Skeletal muscle tissue (tissue), 4 donors: Measurements from ENCODE around the gene SEMA4B. TPM values are rescaled to one million over a fixed set of nuclear protein-coding genes. Genes with fewer than 3 reads are reported as not detected.

Experiments
- H3K27ac ChIP-seq: one replicate; pipeline ENCODE4 v1.7.0; 2013; ENCODE audit warnings: mild to moderate bottlenecking, low read depth, low read length, inconsistent platforms
- H3K27me3 ChIP-seq, 3 donors: one replicate each; pipeline ENCODE4 v1.7.0; 2013; ENCODE audit warnings: low read length in 3 of 3; ENCODE audit not compliant: control insufficient read depth in 3 of 3, insufficient read depth in 3 of 3
- H3K36me3 ChIP-seq, 3 donors: one replicate each; pipeline ENCODE4 v1.7.0; 2013; ENCODE audit warnings: low read length in 3 of 3; ENCODE audit not compliant: control insufficient read depth in 3 of 3, insufficient read depth in 3 of 3
- H3K4me1 ChIP-seq, 3 donors: one replicate each; pipeline ENCODE4 v1.7.0; 2013; ENCODE audit warnings: low read length in 3 of 3, mild to moderate bottlenecking in 3 of 3; ENCODE audit not compliant: control insufficient read depth in 3 of 3, insufficient read depth in 3 of 3
- H3K4me3 ChIP-seq, 3 donors: one replicate each; pipeline ENCODE4 v1.7.0; 2013; ENCODE audit warnings: low read length in 3 of 3
- H3K9ac ChIP-seq, 3 donors: one replicate each; pipeline ENCODE4 v1.7.0; 2013; ENCODE audit warnings: low read length in 3 of 3, mild to moderate bottlenecking in 3 of 3, moderate library complexity in 2 of 3, low read depth in 1 of 3
- H3K9me3 ChIP-seq, 3 donors: one replicate each; pipeline ENCODE4 v1.7.0; 2013; ENCODE audit warnings: low read length in 3 of 3; ENCODE audit not compliant: control insufficient read depth in 3 of 3
- total RNA-seq: library from RNA; depleted of rRNA; stranded (reverse); fragments of >200 nt; gene quantifications from one replicate; pipeline ENCODE4 v1.2.3, GENCODE V29; 2014
- donor health status: Osteomylitis.

The SEMA4B gene, protein sequence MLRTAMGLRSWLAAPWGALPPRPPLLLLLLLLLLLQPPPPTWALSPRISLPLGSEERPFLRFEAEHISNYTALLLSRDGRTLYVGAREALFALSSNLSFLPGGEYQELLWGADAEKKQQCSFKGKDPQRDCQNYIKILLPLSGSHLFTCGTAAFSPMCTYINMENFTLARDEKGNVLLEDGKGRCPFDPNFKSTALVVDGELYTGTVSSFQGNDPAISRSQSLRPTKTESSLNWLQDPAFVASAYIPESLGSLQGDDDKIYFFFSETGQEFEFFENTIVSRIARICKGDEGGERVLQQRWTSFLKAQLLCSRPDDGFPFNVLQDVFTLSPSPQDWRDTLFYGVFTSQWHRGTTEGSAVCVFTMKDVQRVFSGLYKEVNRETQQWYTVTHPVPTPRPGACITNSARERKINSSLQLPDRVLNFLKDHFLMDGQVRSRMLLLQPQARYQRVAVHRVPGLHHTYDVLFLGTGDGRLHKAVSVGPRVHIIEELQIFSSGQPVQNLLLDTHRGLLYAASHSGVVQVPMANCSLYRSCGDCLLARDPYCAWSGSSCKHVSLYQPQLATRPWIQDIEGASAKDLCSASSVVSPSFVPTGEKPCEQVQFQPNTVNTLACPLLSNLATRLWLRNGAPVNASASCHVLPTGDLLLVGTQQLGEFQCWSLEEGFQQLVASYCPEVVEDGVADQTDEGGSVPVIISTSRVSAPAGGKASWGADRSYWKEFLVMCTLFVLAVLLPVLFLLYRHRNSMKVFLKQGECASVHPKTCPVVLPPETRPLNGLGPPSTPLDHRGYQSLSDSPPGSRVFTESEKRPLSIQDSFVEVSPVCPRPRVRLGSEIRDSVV
- total RNA-seq, result 7.8 TPM

DNA sequence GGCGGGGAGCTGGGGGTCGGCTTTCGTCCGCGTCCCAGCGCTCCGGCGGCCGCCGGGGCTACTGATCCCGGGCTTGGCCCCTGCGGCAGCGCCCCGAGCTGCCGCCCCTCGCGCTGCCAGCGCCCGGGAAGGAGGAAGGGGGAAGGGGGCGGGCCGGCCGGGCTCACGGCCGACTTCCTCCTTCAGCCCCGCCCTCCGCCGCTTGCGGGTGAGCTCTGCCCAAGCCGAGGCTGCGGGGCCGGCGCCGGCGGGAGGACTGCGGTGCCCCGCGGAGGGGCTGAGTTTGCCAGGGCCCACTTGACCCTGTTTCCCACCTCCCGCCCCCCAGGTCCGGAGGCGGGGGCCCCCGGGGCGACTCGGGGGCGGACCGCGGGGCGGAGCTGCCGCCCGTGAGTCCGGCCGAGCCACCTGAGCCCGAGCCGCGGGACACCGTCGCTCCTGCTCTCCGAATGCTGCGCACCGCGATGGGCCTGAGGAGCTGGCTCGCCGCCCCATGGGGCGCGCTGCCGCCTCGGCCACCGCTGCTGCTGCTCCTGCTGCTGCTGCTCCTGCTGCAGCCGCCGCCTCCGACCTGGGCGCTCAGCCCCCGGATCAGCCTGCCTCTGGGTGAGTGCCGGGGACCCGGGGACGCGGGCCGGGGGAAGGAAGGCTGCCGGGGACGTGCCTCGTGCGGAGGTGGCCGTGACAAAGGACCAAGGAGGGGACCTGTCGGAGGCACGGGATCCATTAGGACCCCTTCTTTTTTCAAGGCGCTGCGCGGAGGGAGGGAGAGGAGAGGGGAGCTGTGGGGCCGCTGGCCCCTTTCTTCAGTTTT is at the start of gene SEMA4B:
Gene SEMA4B, plus strand, starts transcription at position 201 of the 814 bp plus-strand sequence. Its CDS starts 249 bp downstream, at position 450.
- H3K4me1 ChIP-seq, result peaks cover 16 to 20% (median 19%) of the 10 kb centered on the region in 3 donors
- H3K9ac ChIP-seq, result peak within 1 kb of the TSS; percentile 64 to 80 (median 65)
- H3K27me3 ChIP-seq, result no peaks in the 10 kb centered on the region
- no peaks in the 10 kb centered on the region for H3K9me3 ChIP-seq
- peaks cover 0 to 4% (median 2%) of the 10 kb centered on the region in 3 donors for H3K36me3 ChIP-seq
- peak within 1 kb of the TSS; percentile 7 for H3K27ac ChIP-seq
- H3K4me3 ChIP-seq, result peak within 1 kb of the TSS; percentile 59 to 81 (median 76)

DNA sequence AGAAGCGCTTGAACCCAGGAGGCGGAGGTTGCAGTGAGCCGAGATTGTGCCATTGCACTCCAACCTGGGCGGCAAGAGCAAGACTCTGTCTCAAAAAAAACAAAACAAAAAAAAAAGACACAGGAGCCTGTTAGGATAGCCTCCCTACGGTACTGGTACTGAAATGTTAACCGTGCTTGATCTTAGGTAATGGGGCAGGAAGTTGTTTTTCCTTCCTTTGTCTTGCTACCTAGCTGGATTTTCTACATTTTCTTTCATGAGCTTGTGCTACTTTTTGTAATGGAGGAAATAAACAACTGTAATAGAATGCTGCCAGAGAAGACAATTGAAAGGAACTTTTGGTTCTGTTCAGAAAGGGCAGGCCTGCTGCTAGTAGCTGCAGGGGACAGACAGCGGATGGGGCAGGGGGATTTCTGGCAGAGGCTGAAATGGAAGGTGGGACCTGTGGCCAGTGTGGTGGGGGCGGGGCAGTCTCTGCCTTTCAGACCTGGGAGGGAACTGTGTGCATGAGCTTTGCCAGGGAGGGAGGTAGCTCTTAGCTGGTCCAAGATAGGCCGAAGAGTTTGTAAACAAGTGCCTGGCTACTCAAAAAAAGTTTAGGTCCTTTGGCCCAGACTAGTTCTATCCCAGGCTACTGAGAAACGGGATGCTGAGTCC is 49.0 kb upstream of the SEMA4B start:
- H3K9me3 ChIP-seq, result no peaks in the 10 kb centered on the region
- H3K27ac ChIP-seq, result no peak overlapping the region

DNA sequence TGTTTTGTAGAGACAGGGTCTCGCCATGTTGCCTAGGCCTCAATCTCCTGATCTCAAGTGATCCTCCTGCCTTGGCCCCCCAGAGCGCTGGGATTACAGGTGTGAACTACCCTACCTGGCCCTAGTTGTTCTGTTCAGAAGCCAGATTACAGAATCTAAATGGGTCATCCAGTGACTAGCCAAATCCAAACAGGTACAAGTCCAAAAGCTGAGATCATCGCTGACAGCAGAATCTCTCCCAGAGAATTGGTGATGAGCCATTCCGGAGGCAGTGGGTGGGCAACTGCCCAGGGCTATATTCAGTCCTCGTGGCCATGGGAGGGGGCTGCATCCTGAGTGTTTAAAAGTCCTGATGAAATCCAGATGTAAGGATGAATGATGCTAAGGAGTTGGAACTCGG is 47.5 kb upstream of the SEMA4B start:
- peak overlapping the region in 1 of 3 donors; percentile 16 for H3K9ac ChIP-seq
- no peak overlapping the region for H3K4me3 ChIP-seq
- no peaks in the 10 kb centered on the region for H3K27me3 ChIP-seq
- H3K9me3 ChIP-seq, result no peaks in the 10 kb centered on the region
- no peaks in the 10 kb centered on the region for H3K36me3 ChIP-seq
- H3K4me1 ChIP-seq, result peaks cover 15 to 20% (median 18%) of the 10 kb centered on the region in 3 donors
- no peak overlapping the region for H3K27ac ChIP-seq

More for the DNA sequence above, 49.0 kb upstream of the SEMA4B start:
- H3K27me3 ChIP-seq, result no peaks in the 10 kb centered on the region
- H3K4me3 ChIP-seq, result no peak overlapping the region
- no peak overlapping the region for H3K9ac ChIP-seq
- H3K4me1 ChIP-seq, result peaks cover 6 to 11% (median 9%) of the 10 kb centered on the region in 3 donors
- H3K36me3 ChIP-seq, result no peaks in the 10 kb centered on the region

DNA sequence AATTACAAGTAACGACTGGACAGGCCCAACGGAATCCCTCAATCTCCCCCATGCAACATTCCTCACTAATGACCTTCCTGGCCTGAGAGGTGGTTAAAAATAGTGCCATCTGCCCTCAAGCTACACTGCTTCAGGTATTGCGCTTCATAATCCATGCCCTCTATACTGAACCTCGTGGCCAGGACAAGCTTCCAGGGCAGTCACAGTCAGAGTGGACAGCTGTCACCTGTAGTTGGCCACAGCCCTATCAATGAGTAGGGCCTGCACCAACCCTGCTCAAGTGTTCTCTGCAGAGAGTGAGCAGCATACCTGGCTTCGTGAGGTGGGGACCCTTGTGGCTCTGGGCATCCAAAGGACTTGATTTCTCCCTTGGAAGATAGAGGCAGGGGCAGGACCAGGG is 46.9 kb upstream of the SEMA4B start:
- H3K9ac ChIP-seq, result no peak overlapping the region
- no peaks in the 10 kb centered on the region for H3K27me3 ChIP-seq
- no peak overlapping the region for H3K4me3 ChIP-seq
- H3K36me3 ChIP-seq, result no peaks in the 10 kb centered on the region
- H3K27ac ChIP-seq, result no peak overlapping the region
- H3K9me3 ChIP-seq, result no peaks in the 10 kb centered on the region
- peaks cover 16 to 22% (median 19%) of the 10 kb centered on the region in 3 donors for H3K4me1 ChIP-seq

DNA sequence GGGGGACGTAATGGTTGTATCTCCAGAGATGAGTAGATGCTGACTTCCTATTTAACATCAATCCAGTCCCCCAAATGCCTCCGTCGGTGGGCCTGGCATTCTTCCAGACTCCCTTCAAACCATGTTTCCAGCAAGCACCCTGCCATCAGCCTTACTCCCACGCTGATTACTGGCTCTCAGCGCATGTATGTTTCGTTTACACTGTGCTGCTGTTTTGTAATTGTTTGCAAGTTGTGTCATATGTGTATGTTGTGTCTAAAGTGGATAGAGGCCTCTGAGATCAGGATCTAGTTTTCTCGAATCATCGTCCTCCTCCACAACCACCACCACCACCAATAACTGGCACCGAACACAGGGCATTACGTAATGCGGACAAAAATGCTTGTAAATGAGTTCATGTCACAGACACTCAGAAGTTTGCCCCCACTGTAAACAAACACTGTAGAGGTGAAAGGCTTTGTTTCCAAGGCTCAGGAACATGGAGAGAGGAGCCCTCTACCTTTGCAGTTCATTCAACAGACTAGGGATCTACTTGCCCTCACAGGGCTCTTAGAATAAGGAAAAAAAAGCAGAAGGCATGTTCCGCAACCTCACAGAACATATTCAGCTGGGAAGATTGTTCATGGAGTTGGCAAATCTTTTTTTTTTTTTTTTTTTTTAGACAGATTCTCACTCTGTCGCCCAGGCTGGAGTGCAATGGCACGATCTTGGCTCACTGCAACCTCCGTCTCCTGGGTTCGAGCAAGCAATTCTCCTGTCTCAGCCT is 46.1 kb upstream of the SEMA4B start:
- Histone ChIP-seq H3K27ac (no peak overlapping the region), H3K9ac (peak overlapping the region in 1 of 3 donors; percentile 41), H3K4me1 (peaks cover 16 to 22% (median 19%) of the 10 kb centered on the region in 3 donors)

DNA sequence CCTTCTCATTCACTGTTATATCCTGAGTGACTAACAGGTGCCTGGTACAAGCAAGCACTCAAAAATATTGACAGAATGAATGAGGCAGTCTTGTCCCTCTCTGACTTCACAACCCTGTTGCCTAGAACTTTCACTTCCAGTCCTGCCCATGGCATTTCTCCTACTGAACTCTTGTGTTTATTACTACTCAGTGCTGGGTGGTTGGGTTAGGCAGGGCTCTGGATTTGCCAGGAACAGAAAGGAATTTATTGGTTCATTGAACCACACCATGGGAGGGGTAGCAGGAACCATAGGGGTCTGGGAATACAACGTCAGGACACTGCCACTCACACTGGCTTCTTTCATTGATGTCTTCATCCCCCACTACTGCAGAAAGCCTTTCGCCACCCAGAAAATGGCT is 41.9 kb upstream of the SEMA4B start:
- Histone ChIP-seq H3K9me3 (no peaks in the 10 kb centered on the region), H3K27me3 (no peaks in the 10 kb centered on the region), H3K36me3 (no peaks in the 10 kb centered on the region), H3K4me3 (no peak overlapping the region), H3K27ac (no peak overlapping the region), H3K9ac (no peak overlapping the region), H3K4me1 (peaks cover 13 to 24% (median 21%) of the 10 kb centered on the region in 3 donors)

More for the DNA sequence above, 46.1 kb upstream of the SEMA4B start:
- Histone ChIP-seq H3K27me3 (no peaks in the 10 kb centered on the region), H3K4me3 (no peak overlapping the region), H3K36me3 (no peaks in the 10 kb centered on the region), H3K9me3 (no peaks in the 10 kb centered on the region)

DNA sequence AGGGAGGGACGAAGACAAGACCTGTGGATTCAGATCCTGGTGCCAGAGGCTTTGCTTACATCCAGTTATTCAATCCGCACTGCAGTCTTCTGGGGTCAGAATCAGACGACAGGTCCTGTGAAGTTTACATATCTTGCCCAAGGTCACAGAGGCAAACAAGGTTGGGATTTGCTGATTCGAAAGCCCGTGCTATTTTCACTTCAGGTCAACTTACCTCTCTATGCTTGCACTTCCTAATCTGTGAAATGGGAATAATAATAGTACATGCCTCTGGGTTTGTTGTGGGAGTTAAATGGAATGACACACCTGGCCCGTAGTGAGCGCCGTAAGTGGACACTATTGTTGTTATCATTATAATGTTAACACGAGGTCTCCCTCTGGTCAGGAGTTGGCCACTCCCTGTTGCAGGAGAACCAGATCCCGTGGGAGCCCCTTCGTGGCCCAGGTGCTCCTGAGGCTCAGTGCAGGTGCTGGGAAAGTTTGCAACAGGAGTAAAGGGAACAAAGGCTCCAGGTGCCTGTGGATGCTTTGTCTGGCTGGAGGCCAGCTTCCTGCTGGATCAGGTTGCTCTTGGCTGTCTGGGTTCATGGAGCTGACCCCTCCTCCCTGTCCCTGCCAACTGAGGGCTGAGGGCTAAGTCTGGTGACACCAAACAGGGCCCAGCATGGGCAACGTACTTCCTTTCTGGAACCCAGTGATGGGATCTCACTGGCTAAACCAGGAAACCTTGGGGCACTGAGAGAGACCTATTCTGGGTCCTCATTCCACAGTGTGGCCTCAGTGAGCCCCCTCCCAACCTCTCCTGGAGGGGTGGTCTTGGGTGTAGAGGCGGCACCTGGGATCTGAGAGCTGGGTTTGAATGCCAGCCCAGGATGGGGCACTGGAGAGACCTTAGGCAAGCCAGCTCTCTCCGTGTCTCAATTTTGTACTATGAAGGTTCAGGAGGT is 40.1 kb upstream of the SEMA4B start:
- no peak overlapping the region for H3K9ac ChIP-seq
- no peaks in the 10 kb centered on the region for H3K36me3 ChIP-seq
- peaks cover 9 to 18% (median 14%) of the 10 kb centered on the region in 3 donors for H3K4me1 ChIP-seq
- H3K9me3 ChIP-seq, result no peaks in the 10 kb centered on the region
- no peak overlapping the region for H3K27ac ChIP-seq
- H3K27me3 ChIP-seq, result no peaks in the 10 kb centered on the region
- H3K4me3 ChIP-seq, result no peak overlapping the region

DNA sequence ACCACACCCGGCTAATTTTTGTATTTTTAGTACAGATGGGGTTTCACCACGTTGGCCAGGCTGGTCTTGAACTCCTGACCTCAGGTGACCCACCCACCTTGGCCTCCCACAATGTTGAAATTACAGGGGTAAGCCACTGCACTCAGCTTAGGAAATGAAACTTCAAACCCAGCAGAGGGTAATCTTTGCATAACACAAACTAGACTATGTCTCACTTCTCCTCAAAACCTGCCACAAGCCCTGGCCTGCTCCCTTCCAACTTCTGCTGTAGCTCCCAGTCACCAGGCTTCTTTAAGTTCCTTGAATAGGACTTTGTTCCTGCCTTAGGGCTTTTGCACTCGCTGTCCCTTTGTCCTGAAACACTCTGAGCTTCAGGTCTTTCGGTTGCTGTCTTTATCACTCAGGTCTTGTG is 39.2 kb upstream of the SEMA4B start:
- Histone ChIP-seq H3K36me3 (no peaks in the 10 kb centered on the region), H3K4me1 (peaks cover 9 to 20% (median 14%) of the 10 kb centered on the region in 3 donors), H3K9me3 (no peaks in the 10 kb centered on the region), H3K27me3 (no peaks in the 10 kb centered on the region), H3K4me3 (no peak overlapping the region), H3K9ac (no peak overlapping the region), H3K27ac (no peak overlapping the region)
